ENCODE measurements around the gene ACOXL. TPM values are rescaled to one million over a fixed set of nuclear protein-coding genes. Genes with fewer than 3 reads are reported as not detected.

Gene ACOXL
- total and polyA plus RNA-seq, 10 of the 15 experiments (the other 5 are each of a cell fraction or from before 2014, with no cell fraction given): 0.05 to 1.3 (median 0.71) TPM

DNA sequence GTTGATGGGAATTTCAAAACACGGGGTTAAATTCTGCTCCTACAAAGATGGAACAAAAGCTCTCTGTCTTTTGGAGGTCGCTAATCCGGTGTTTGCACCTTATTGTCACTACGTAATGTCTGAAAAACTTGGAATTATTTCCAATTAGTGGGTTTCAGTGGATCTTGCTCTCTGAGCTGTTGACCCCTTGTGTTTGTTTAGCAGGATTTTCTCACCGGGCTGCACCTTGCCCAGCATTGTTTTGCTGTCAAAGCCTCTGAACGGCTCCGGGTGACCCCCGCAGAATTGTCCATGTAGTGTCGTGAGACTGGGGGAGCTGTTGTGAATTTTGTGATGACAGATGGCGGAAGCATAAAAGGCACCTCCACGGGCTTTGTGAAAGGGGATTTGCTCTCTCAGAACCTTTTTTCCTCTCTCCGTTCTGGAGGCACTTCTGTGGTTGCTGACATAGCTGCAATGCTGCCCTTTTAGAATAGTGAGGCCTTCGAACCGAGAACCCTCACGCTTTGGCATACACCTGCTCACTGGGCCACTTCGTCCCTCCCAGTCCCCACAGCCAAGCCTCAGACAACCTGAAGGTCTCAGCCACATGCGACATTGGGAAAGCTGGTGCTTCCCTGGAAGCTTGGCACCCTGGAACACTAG, 129.4 kb downstream of the ACOXL start (continued):
- TF ChIP-seq, protein P1, sequence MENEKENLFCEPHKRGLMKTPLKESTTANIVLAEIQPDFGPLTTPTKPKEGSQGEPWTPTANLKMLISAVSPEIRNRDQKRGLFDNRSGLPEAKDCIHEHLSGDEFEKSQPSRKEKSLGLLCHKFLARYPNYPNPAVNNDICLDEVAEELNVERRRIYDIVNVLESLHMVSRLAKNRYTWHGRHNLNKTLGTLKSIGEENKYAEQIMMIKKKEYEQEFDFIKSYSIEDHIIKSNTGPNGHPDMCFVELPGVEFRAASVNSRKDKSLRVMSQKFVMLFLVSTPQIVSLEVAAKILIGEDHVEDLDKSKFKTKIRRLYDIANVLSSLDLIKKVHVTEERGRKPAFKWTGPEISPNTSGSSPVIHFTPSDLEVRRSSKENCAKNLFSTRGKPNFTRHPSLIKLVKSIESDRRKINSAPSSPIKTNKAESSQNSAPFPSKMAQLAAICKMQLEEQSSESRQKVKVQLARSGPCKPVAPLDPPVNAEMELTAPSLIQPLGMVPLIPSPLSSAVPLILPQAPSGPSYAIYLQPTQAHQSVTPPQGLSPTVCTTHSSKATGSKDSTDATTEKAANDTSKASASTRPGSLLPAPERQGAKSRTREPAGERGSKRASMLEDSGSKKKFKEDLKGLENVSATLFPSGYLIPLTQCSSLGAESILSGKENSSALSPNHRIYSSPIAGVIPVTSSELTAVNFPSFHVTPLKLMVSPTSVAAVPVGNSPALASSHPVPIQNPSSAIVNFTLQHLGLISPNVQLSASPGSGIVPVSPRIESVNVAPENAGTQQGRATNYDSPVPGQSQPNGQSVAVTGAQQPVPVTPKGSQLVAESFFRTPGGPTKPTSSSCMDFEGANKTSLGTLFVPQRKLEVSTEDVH (IDR thresholded peaks at IDR 0.05; ENCODE audit: low read depth, partially characterized antibody): no peak
- no peak for TF ChIP-seq FOS (IDR thresholded peaks at IDR 0.05; ENCODE audit: borderline replicate concordance, extremely low read depth, insufficient read length)
- TF ChIP-seq, protein P2, sequence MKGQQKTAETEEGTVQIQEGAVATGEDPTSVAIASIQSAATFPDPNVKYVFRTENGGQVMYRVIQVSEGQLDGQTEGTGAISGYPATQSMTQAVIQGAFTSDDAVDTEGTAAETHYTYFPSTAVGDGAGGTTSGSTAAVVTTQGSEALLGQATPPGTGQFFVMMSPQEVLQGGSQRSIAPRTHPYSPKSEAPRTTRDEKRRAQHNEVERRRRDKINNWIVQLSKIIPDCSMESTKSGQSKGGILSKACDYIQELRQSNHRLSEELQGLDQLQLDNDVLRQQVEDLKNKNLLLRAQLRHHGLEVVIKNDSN (IDR thresholded peaks at IDR 0.05; ENCODE audit: borderline replicate concordance, extremely low read length, insufficient read depth, low read depth, low read length): no peak

DNA sequence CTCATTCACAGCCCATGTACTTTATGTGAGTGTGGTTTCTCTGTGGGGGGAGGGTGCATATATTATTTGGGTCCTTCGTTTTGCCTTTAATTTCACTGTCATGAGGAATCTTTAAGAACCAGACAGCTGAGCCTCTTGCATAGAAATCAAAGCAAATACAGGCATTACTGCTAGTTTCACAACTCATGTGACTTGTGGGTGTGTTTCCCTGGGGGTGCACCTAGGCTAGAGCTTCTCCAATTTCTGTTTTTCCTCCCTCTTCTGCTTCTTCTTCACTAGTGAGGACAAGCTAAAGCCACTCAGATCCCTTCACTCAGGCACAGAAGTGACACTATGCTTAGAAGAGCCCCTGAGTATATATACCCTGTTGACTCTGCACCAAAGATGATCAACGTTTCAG, 131.4 kb downstream of the ACOXL start:
- RAD21 ChIA-PET (ENCODE audit: unreplicated experiment): no interaction called here
- in situ Hi-C loops (cut with MboI) (loop anchor here (25.0 kb wide), 1 partner anchor 349 kb away; no protein-coding TSS in a partner anchor), intact Hi-C loops (cut with micrococcal nuclease; ENCODE audit: unreplicated experiment) (no loop called here)
- H3K27ac ChIP-seq (ENCODE audit: control insufficient read depth, insufficient read depth): no peak overlapping the region
- H3K4me1 ChIP-seq (ENCODE audit: control insufficient read depth, insufficient read depth, low read length): peaks cover 30% of the 10 kb centered on the region
- DNase-seq (ENCODE audit: low read depth, low spot score) (no peak), ATAC-seq (no peak), FAIRE-seq (peak; percentile 23)
- SMC1A ChIA-PET (ENCODE audit: uncharacterized antibody, unreplicated experiment): no interaction called here
- H2AFZ ChIP-seq (ENCODE audit: control insufficient read depth, low read depth, low read length): no peak overlapping the region
- POLR2A ChIA-PET: no interaction called here
- 50% methylated on average over 2 of the region's 2 CpGs for WGBS (ENCODE audit: insufficient coverage, insufficient replicate concordance, low lambda C conversion rate, missing lambda C conversion rate)
- no peak for TF ChIP-seq RAD21 (IDR thresholded peaks at IDR 0.05; ENCODE audit: insufficient read depth, low read depth, low read length)
- TF ChIP-seq ZNF384 (IDR thresholded peaks at IDR 0.05; ENCODE audit: borderline replicate concordance, low read depth, low read length): no peak
- TF ChIP-seq DPF2 (IDR thresholded peaks at IDR 0.05): no peak
- TF ChIP-seq, protein P3, sequence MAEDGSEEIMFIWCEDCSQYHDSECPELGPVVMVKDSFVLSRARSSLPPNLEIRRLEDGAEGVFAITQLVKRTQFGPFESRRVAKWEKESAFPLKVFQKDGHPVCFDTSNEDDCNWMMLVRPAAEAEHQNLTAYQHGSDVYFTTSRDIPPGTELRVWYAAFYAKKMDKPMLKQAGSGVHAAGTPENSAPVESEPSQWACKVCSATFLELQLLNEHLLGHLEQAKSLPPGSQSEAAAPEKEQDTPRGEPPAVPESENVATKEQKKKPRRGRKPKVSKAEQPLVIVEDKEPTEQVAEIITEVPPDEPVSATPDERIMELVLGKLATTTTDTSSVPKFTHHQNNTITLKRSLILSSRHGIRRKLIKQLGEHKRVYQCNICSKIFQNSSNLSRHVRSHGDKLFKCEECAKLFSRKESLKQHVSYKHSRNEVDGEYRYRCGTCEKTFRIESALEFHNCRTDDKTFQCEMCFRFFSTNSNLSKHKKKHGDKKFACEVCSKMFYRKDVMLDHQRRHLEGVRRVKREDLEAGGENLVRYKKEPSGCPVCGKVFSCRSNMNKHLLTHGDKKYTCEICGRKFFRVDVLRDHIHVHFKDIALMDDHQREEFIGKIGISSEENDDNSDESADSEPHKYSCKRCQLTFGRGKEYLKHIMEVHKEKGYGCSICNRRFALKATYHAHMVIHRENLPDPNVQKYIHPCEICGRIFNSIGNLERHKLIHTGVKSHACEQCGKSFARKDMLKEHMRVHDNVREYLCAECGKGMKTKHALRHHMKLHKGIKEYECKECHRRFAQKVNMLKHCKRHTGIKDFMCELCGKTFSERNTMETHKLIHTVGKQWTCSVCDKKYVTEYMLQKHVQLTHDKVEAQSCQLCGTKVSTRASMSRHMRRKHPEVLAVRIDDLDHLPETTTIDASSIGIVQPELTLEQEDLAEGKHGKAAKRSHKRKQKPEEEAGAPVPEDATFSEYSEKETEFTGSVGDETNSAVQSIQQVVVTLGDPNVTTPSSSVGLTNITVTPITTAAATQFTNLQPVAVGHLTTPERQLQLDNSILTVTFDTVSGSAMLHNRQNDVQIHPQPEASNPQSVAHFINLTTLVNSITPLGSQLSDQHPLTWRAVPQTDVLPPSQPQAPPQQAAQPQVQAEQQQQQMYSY (CRISPR knock-in tag; IDR thresholded peaks at IDR 0.05): no peak
- no peak for TF ChIP-seq SIN3A (IDR thresholded peaks at IDR 0.05; ENCODE audit: low read depth, low read length)
- TF ChIP-seq TAF1 (IDR thresholded peaks at IDR 0.05; ENCODE audit: borderline replicate concordance, low read depth, low read length): no peak
- TF ChIP-seq SMAD5 (IDR thresholded peaks at IDR 0.05; ENCODE audit: low read depth): no peak
- no peaks in the 10 kb centered on the region for H4K20me1 ChIP-seq (ENCODE audit: control insufficient read depth, insufficient read depth)
- no peak overlapping the region for H3K4me3 ChIP-seq
- H3K9ac ChIP-seq (ENCODE audit: control insufficient read depth, insufficient read depth, low read length): no peak overlapping the region
- no peaks in the 10 kb centered on the region for H3K79me2 ChIP-seq (ENCODE audit: control insufficient read depth, insufficient read depth, low read length)
- H3K4me2 ChIP-seq (ENCODE audit: control insufficient read depth, insufficient read depth): no peak overlapping the region
- H3K36me3 ChIP-seq (ENCODE audit: control insufficient read depth in 2 of 2, insufficient read depth in 2 of 2, low read length in 1 of 2): no peaks in the 10 kb centered on the region
- H3K9me3 ChIP-seq (replicated peaks; ENCODE audit: control insufficient read depth, insufficient read depth, low read length): no peaks in the 10 kb centered on the region; the same call in 2 of the 3 replicates
- BruUV-seq (replicated peaks): no TSS peak
- CTCF ChIA-PET: interaction anchor here (3.7 kb wide), 1 partner anchor 12 kb away, joined by 11 read pairs; no protein-coding TSS in a partner anchor
- H3K27me3 ChIP-seq (replicated peaks in 1 of 2; ENCODE audit: control insufficient read depth in 2 of 2, insufficient read depth in 2 of 2, low read length in 1 of 2): peaks cover 0 to 1% of the 10 kb centered on the region in 2 experiments; a peak in 1 of 4 replicates

All from GM12878 (cell line).